ENCODE results near the gene PLPP4. TPM values are rescaled to one million over a fixed set of nuclear protein-coding genes. Genes with fewer than 3 reads are reported as not detected.

The PLPP4 gene
- total RNA-seq, 1 experiment from 2014 or later = 10.7 TPM

- no TSS peak for BruUV-seq (replicated peaks)
- no peak overlapping the region for H3K9ac ChIP-seq (ENCODE audit: low read length)
- H2AFZ ChIP-seq (ENCODE audit: low read length) = no peak overlapping the region
- TF ChIP-seq EZH2phosphoT487 (IDR thresholded peaks at IDR 0.05; ENCODE audit: borderline replicate concordance, low read length) (no peak), EZH2 (IDR thresholded peaks at IDR 0.05; ENCODE audit: low read length, unreplicated experiment) (no peak), CTCF (conservative IDR thresholded peaks at IDR 0.05; ENCODE audit: low read depth, low read length) (no peak)
- H3F3A ChIP-seq (ENCODE audit: low read length, unreplicated experiment) = no peaks in the 10 kb centered on the region
- no peaks in the 10 kb centered on the region for H3K36me3 ChIP-seq (ENCODE audit: low read depth, low read length)
- H3K9me3 ChIP-seq (ENCODE audit: low read length) = no peaks in the 10 kb centered on the region
- ChIA-PET POLR2A (ENCODE audit: unreplicated experiment) (no interaction called here), CTCF (no interaction called here)
- H3K79me2 ChIP-seq (ENCODE audit: low read length) = no peaks in the 10 kb centered on the region
- H3K27ac ChIP-seq (ENCODE audit: low read length) = no peak overlapping the region
- H3K9me2 ChIP-seq (replicated peaks; ENCODE audit: low read length) = no peaks in the 10 kb centered on the region
- peaks cover 13% of the 10 kb centered on the region; the same call in 1 of the 2 replicates for H3K4me1 ChIP-seq (ENCODE audit: insufficient read depth, low read length)
- intact Hi-C loops (cut with micrococcal nuclease) = no loop called here
- ATAC-seq (no peak), DNase-seq (no peak)
- no peaks in the 10 kb centered on the region for H3K27me3 ChIP-seq (ENCODE audit: low read length)
- no peak overlapping the region for H3K4me3 ChIP-seq (ENCODE audit: low read length)
- H3K4me2 ChIP-seq (ENCODE audit: low read length) = no peak overlapping the region
- no peaks in the 10 kb centered on the region for H4K20me1 ChIP-seq (ENCODE audit: low read length)
Measured at GRCh38 chr10:120559800-120560199, 102.8 kb downstream of the PLPP4 start.

- Histone ChIP-seq H2AFZ (ENCODE audit: low read length) (no peak overlapping the region), H3K27ac (ENCODE audit: low read length) (no peak overlapping the region), H3K27me3 (ENCODE audit: low read length) (no peaks in the 10 kb centered on the region), H4K20me1 (ENCODE audit: low read length) (no peaks in the 10 kb centered on the region), H3K4me2 (ENCODE audit: low read length) (no peak overlapping the region), H3K36me3 (ENCODE audit: low read depth, low read length) (no peaks in the 10 kb centered on the region), H3K79me2 (ENCODE audit: low read length) (no peaks in the 10 kb centered on the region), H3K4me3 (ENCODE audit: low read length) (no peak overlapping the region), H3F3A (ENCODE audit: low read length, unreplicated experiment) (no peaks in the 10 kb centered on the region), H3K9ac (ENCODE audit: low read length) (no peak overlapping the region), H3K9me2 (replicated peaks; ENCODE audit: low read length) (no peaks in the 10 kb centered on the region), H3K9me3 (ENCODE audit: low read length) (no peaks in the 10 kb centered on the region), H3K4me1 (ENCODE audit: insufficient read depth, low read length) (no peaks in the 10 kb centered on the region)
- CTCF ChIA-PET = no interaction called here
- intact Hi-C loops (cut with micrococcal nuclease) = no loop called here
- TF ChIP-seq CTCF (conservative IDR thresholded peaks at IDR 0.05; ENCODE audit: low read depth, low read length) (no peak), EZH2phosphoT487 (IDR thresholded peaks at IDR 0.05; ENCODE audit: borderline replicate concordance, low read length) (no peak), EZH2 (IDR thresholded peaks at IDR 0.05; ENCODE audit: low read length, unreplicated experiment) (no peak)
- no peak for ATAC-seq
- POLR2A ChIA-PET (ENCODE audit: unreplicated experiment) = no interaction called here
- BruUV-seq (replicated peaks) = no TSS peak
- no peak for DNase-seq
Measured at GRCh38 chr10:120562956-120563355, 105.9 kb downstream of the PLPP4 start.

GRCh38 chr10:120570418-120570817 lies 113.4 kb downstream of the PLPP4 start:
- no TSS peak for BruUV-seq (replicated peaks)
- no peak overlapping the region for H2AFZ ChIP-seq (ENCODE audit: low read length)
- no peak overlapping the region for H3K27ac ChIP-seq (ENCODE audit: low read length)
- H3K4me1 ChIP-seq (ENCODE audit: insufficient read depth, low read length) = no peaks in the 10 kb centered on the region
- H3K79me2 ChIP-seq (ENCODE audit: low read length) = no peaks in the 10 kb centered on the region
- no peaks in the 10 kb centered on the region for H3K9me3 ChIP-seq (ENCODE audit: low read length)
- no peaks in the 10 kb centered on the region for H4K20me1 ChIP-seq (ENCODE audit: low read length)
- ChIA-PET CTCF (no interaction called here), POLR2A (ENCODE audit: unreplicated experiment) (interaction anchor here (0.5 kb wide), 1 partner anchor 124 kb away, joined by 4 read pairs; no protein-coding TSS in a partner anchor)
- no peak overlapping the region for H3K4me2 ChIP-seq (ENCODE audit: low read length)
- no peak for ATAC-seq
- no peaks in the 10 kb centered on the region for H3K27me3 ChIP-seq (ENCODE audit: low read length)
- intact Hi-C loops (cut with micrococcal nuclease) = no loop called here
- H3F3A ChIP-seq (ENCODE audit: low read length, unreplicated experiment) = no peaks in the 10 kb centered on the region
- no peak overlapping the region for H3K9ac ChIP-seq (ENCODE audit: low read length)
- TF ChIP-seq EZH2 (IDR thresholded peaks at IDR 0.05; ENCODE audit: low read length, unreplicated experiment) (no peak), CTCF (conservative IDR thresholded peaks at IDR 0.05; ENCODE audit: low read depth, low read length) (no peak), EZH2phosphoT487 (IDR thresholded peaks at IDR 0.05; ENCODE audit: borderline replicate concordance, low read length) (no peak)
- H3K4me3 ChIP-seq (ENCODE audit: low read length) = no peak overlapping the region
- DNase-seq = no peak
- H3K36me3 ChIP-seq (ENCODE audit: low read depth, low read length) = no peaks in the 10 kb centered on the region
- no peaks in the 10 kb centered on the region for H3K9me2 ChIP-seq (replicated peaks; ENCODE audit: low read length)

Measured in PC-3 (cell line).